ENCODE data around the gene ENAH.

Gene ENAH

DNA sequence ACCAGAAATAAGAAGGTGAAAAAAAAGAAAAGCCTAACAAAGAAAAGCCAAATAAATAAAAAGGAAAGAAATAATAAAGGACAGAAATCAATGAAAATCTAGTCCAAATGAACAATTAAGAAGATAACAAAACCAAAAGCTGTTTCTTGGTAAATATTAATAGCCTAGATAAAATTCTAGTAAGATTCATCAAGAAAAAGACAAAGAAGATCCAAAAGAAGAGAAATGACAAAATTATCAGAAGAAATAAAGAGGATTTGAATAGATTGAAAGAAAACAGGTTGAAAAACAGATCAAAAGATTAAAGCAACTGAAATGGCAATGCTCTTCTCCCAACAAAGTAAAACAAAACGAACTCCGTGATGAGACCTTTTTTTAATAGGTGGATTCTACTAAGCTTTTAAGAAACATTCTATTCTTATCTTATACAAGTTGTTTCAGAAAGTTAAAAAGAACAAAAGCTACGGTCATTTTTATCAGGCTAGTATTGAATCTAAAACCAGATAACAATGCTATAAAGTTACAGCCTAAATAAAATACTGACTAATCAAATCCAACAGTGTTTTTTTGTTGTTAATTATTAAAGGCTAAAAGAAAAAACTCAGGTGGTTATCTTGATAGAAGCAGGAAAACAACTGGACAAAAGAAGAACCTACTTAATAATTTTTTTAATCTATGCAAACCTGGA lies 50.9 kb downstream of the ENAH start:
- DNase-seq, result no peak

GRCh38 chr1:225598847-225599246 lies 54.1 kb downstream of the ENAH start:
- DNase-seq, result no peak

- no peak for DNase-seq
These were observed 54.9 kb downstream of the ENAH start for GRCh38 chr1:225597926-225598575.

- DNase-seq, result no peak
These were observed 56.2 kb downstream of the ENAH start for GRCh38 chr1:225596736-225597135.

GRCh38 chr1:225595974-225596551 lies 56.9 kb downstream of the ENAH start:
- no peak for DNase-seq

DNA sequence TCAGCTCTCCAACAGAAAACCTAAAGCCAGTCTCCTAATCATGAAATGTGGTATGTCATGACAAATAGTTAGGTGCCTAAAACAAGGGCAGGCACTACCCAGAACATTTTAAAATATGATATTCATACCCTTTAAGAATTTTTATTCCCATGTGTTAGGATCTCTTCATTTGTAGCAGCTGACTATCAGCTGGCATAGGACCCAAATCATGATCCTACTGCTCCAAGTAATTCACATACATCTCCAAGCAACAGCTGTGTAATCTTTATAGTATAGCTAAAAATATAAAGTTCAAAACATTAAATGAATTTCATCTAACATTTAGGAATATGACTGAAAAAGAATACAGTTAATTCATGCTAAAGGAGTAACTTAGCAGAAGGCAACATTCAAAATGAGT lies 57.5 kb downstream of the ENAH start:
- DNase-seq, result no peak

DNA sequence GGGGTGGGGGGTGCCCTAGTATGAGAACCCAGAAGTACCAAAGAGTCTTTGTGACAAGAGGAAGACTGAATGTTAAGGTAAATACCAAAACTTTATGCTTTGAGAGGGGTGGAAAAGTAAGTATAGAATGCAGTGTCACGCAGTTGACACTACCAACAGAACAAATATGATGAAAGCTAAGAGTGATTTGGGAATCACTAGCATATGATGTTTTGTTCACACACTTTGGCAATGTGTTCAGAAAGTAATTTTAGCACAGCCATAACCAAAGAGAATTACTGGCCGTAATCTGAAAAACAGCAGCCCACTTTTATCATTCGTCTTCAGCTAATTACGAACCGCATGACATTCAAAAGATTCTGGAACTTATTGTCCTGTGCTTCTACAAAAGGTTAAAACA lies 59.5 kb downstream of the ENAH start:
- DNase-seq, result no peak

DNA sequence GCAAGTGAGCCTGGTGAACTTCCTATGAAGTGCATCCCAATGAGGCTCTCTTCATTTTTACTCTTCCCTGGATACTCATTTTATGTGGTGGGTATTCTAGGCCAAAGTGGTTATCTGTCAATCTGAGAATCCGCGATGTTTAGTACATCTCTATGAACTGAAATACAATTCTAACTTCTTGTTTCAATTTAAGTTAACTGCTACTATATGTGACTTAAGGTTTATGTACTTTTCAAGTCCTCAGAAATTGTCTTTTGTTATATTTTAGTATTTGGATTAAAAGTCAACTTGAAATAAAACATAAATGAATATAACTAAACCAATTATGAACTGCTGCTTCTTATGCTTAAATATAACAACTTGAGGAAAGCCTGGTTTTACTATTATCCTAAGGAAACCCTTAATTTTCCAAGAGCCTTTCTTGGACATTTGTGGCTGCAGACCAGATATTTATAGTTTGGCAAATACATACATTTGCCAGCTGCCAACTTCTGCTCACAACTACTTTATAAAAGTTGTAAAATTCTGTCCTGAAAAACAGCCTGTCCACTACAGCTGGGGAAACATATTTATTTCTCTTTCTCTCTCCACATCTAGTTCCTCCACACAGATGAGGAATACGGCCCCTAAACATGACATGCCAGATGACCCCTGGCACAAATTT lies 60.4 kb downstream of the ENAH start:
- no peak for DNase-seq

DNA sequence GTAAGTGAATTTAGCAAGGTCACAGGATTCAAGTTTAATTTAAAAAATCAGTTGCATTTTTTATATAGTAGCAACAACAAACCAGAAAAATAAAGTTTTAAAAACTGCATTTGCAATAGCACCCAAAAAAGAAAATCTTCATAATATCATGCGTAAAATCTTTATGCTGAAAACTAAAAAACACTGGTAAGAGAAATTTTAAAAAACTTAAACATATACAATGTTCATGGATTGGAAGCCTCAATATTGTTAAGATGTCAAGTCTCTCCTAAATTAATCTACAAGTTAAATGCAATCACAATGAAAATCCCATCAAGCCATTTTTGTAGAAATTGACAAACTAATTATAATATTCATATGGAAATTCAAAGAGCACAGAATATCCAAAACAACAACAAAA lies 65.6 kb downstream of the ENAH start:
- no peak for DNase-seq

- DNase-seq, result no peak
These were observed 71.7 kb downstream of the ENAH start for GRCh38 chr1:225581186-225581585.

DNA sequence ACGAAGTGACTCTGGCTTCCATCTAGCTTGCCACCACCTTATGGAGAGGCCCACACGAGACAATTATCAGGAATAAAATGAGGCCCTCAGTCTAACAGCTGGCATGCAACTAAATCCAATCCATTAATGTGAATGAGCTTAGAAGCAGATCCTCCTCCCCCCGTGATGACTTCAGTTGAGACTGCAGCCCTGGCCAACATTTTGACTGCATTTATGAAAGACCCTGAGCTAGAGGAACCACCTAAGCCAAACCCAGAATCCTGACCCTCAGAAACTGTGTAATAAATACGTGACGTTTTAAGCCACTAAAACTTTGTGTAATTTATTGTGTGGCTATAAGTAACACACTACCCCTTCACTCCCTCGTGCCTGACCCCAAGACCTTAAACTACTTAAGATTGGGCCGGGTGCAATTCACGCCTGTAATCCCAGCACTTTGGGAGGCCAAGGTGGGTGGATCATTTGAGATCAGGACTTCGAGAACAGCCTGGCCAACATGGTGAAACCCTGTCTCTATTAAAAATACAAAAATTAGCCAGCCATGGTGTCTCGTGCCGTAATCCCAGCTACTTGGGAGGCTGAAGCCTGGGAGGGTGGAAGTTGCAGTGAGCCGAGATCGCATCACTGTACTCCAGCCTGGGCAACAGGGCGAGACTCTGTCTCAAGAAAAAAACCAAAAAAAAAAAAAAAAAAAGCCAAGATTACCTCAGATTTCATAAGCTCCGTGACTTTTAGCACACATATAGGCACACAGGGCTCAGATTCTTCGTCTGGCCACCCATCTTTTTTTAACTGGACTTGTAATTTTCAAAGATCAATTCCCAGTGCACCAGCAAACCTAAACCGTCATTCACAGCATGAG lies 72.5 kb downstream of the ENAH start:
- DNase-seq, result no peak

- no peak for DNase-seq
These were observed 74.5 kb downstream of the ENAH start for GRCh38 chr1:225578251-225578977.

- no peak for DNase-seq
These were observed 75.7 kb downstream of the ENAH start for GRCh38 chr1:225577241-225577640.

- no peak for DNase-seq
These were observed 79.7 kb downstream of the ENAH start for GRCh38 chr1:225573216-225573615.

GRCh38 chr1:225572422-225572821 lies 80.5 kb downstream of the ENAH start:
- no peak for DNase-seq

GRCh38 chr1:225567789-225568188 lies 85.1 kb downstream of the ENAH start:
- no peak for DNase-seq

- DNase-seq, result no peak
These were observed 87.1 kb downstream of the ENAH start for GRCh38 chr1:225565847-225566246.

DNA sequence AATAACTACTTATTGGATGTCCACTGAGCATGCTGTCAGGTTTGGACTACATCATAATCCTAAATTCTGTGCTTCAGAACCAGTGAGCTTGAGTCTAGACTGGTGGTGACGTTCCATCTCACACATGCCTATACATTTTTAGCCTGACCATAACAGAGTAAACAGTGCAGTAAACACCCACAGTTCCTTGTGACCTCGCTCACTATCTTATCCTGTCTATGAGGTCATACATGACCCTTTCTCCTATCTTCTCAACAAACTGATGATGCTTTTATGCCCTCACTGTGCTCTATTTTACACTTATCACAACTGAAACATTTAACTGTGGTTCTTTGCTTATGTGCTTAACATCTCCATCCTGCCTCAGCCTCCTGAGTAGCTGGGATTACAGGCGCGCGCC lies 91.2 kb downstream of the ENAH start:
- DNase-seq, result no peak

DNA sequence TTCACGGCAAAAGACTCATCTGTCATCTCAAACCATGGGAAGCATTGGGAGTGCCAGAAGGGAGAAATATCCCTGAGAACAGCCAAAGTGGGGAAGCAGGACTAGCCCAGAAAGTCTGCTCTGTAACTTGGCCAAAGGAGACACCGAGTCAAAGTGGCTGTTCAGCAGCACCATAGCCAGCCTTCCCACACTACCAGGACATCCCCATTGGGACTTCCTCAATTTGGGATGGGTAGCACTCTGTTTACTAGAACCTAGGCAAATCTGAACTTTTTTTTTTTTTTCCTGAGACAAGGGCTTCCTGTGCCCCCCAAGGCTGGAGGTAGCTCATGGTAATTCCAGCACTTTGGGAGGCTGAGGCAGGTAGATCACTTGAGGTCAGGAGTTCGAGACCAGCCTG lies 93.0 kb downstream of the ENAH start:
- DNase-seq, result no peak

- DNase-seq, result no peak
These were observed 93.6 kb downstream of the ENAH start for GRCh38 chr1:225559326-225559725.

GRCh38 chr1:225556694-225557093 lies 96.2 kb downstream of the ENAH start:
- no peak for DNase-seq

DNA sequence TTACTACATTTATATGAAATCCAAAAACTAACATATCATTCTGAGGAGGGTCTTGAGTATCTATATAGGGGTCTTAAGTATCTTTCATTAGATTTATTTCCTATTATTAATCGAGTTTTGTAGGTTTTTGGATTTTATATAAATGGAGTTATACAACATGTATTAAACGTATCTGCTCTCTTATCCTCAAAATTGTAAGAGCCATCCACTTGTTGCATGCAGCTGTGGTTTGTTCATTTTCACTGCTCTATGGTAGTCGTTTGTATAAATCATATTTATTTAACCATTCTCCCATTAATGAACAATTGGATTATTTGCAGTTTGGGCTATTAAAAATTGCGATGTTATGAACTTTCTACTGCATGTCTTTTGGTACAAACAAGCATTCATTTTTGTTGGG lies 97.1 kb downstream of the ENAH start:
- no peak for DNase-seq

Measured in activated naive CD4-positive, alpha-beta T cell treated with anti-CD3 and anti-CD28 coated beads, Interleukin-2, amount 50 U/mL, for 16 hours (primary cell).